ENCODE data around the gene FGB. TPM values are rescaled to one million over a fixed set of nuclear protein-coding genes. Genes with fewer than 3 reads are reported as not detected.

Gene FGB
- total and polyA plus RNA-seq, 2 of the 13 experiments (the other 11 are each of a cell fraction or from before 2014, with no cell fraction given), result 226 to 784 TPM

- TF ChIP-seq DMTF1 (CRISPR knock-in tag; IDR thresholded peaks at IDR 0.05) (no peak), AHR (CRISPR knock-in tag; IDR thresholded peaks at IDR 0.05) (no peak), ZBTB7B (CRISPR knock-in tag; IDR thresholded peaks at IDR 0.05) (no peak), KAT2B (IDR thresholded peaks at IDR 0.05; ENCODE audit: borderline replicate concordance, low read depth, low read length) (no peak), ZBTB4 (CRISPR knock-in tag; IDR thresholded peaks at IDR 0.05; ENCODE audit: borderline replicate concordance) (no peak), ZNF296 (CRISPR knock-in tag; conservative IDR thresholded peaks at IDR 0.05) (no peak), ZNF282 (IDR thresholded peaks at IDR 0.05; ENCODE audit: partially characterized antibody) (no peak), ZNF512 (CRISPR knock-in tag; IDR thresholded peaks at IDR 0.05) (no peak), NFAT5 (CRISPR knock-in tag; IDR thresholded peaks at IDR 0.05) (no peak), REXO4 (CRISPR knock-in tag; IDR thresholded peaks at IDR 0.05; ENCODE audit: borderline replicate concordance) (no peak), CREB1 (IDR thresholded peaks at IDR 0.05) (no peak), CREB1 (CRISPR knock-in tag; IDR thresholded peaks at IDR 0.05) (peak; percentile 64; the same call in 1 of the 2 replicates), ZBTB20 (CRISPR knock-in tag; IDR thresholded peaks at IDR 0.05; ENCODE audit: borderline replicate concordance, low read depth) (peak; percentile 71; the same call in 1 of the 2 replicates), ZKSCAN1 (IDR thresholded peaks at IDR 0.05; ENCODE audit: low read length) (no peak), ZNF761 (CRISPR knock-in tag; conservative IDR thresholded peaks at IDR 0.05) (no peak), ZMYM2 (CRISPR knock-in tag; IDR thresholded peaks at IDR 0.05) (no peak), E2F1 (CRISPR knock-in tag; IDR thresholded peaks at IDR 0.05) (no peak)
Observed at GRCh38 chr4:154577324-154577723, 14.5 kb downstream of the FGB start (continued).
